Smooth muscle cell (in vitro differentiated cells): Measurements from ENCODE around the gene NPLOC4. TPM values are rescaled to one million over a fixed set of nuclear protein-coding genes. Genes with fewer than 3 reads are reported as not detected.

Experiments
- DNase-seq: peaks from one replicate; lab custom pipeline; 2025; ENCODE audit not compliant: unreplicated experiment; lab: John Stamatoyannopoulos, UW
- H2AFZ ChIP-seq: fragments of 200-600 bp; sonication (generic); 2 replicates; pipeline ENCODE4 v1.6.0; 2016; ENCODE audit warnings: antibody characterized with exemption, low read depth, mild to moderate bottlenecking
- H3F3A ChIP-seq: fragments of 200-600 bp; sonication (generic); 2 replicates; pipeline ENCODE4 v1.6.0; 2017; ENCODE audit warnings: antibody characterized with exemption, low read depth
- H3K27ac ChIP-seq: fragments of 200-600 bp; sonication (generic); 2 replicates; pipeline ENCODE4 v1.5.1; 2016; ENCODE audit warnings: low read depth, mild to moderate bottlenecking
- H3K27me3 ChIP-seq: fragments of 200-600 bp; sonication (generic); 2 replicates; pipeline ENCODE4 v1.6.1; 2016; ENCODE audit warnings: low read depth, mild to moderate bottlenecking
- H3K36me3 ChIP-seq: fragments of 200-600 bp; sonication (generic); 2 replicates; pipeline ENCODE4 v1.5.1; 2016; ENCODE audit warnings: low read depth
- H3K4me1 ChIP-seq: fragments of 200-600 bp; sonication (generic); 2 replicates; pipeline ENCODE4 v1.5.1; 2016; ENCODE audit warnings: low read depth
- H3K4me2 ChIP-seq: fragments of 200-600 bp; sonication (generic); 2 replicates; pipeline ENCODE4 v1.6.0; 2016; ENCODE audit warnings: mild to moderate bottlenecking
- H3K4me3 ChIP-seq: fragments of 200-600 bp; sonication (generic); 2 replicates; pipeline ENCODE4 v1.5.1; 2016; ENCODE audit warnings: mild to moderate bottlenecking
- H3K79me2 ChIP-seq: fragments of 200-600 bp; sonication (generic); 2 replicates; pipeline ENCODE4 v1.6.0; 2016; ENCODE audit warnings: low read depth, mild to moderate bottlenecking
- H3K9ac ChIP-seq: fragments of 200-600 bp; sonication (generic); 2 replicates; pipeline ENCODE4 v1.6.0; 2016; ENCODE audit warnings: low read depth
- H3K9me3 ChIP-seq: fragments of 200-600 bp; sonication (generic); replicated peaks from 2 replicates; pipeline ENCODE4 v1.5.1; 2016; ENCODE audit warnings: low read depth
- H4K20me1 ChIP-seq: fragments of 200-600 bp; sonication (generic); 2 replicates; pipeline ENCODE4 v1.6.0; 2016; ENCODE audit warnings: low read depth
- WGBS: methylation state at CpG from one replicate; pipeline ENCODE4 v1.1.7; 2016; ENCODE audit warnings: low lambda C conversion rate; 5-methylcytosine and 5-hydroxymethylcytosine counted together
- polyA plus RNA-seq: library from polyadenylated mRNA; unstranded; fragments of >200 nt; fragmentation: Nextera tagmentation; extraction: Ambion mirVana; gene quantifications from 2 replicates; pipeline ENCODE4 v1.2.1, GENCODE V29; 2016
- total RNA-seq: library from RNA; depleted of rRNA; stranded (reverse); fragments of >200 nt; gene quantifications from 2 replicates; pipeline ENCODE4 v1.2.3, GENCODE V29; 2014
- TF ChIP-seq, protein P1 (sequence below): fragments of 200-600 bp; sonication (generic); IDR thresholded peaks from 2 replicates; pipeline ENCODE4 v1.5.1; 2017; ENCODE audit warnings: borderline replicate concordance, mild to moderate bottlenecking, antibody characterized with exemption; ENCODE audit not compliant: insufficient read depth, poor library complexity, severe bottlenecking

The NPLOC4 gene
- total and polyA plus RNA-seq, 2 experiments from 2014 or later: 58.1 to 60.9 TPM

DNA sequence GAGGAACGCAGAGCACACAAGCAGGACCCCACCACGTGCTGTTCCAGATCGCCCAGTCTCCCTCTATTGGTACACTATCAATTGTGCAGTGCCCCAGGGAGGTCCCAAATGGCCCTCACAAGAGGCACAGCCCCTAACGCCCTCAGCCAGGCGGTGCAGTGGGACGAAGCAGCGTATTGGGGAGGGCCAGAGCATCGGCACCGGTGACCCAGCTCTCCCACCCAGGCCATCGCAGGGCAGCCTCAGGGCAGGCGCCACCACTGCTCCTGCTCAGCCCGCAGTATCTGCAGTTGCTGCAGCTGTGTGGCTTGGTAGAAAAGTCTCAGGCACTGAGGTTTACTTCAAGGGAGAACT is 78.8 kb downstream of the NPLOC4 start:
- Histone ChIP-seq H3K4me2 (no peak overlapping the region), H4K20me1 (peaks cover 16% of the 10 kb centered on the region), H3K79me2 (peaks cover 13% of the 10 kb centered on the region), H3K27ac (no peak overlapping the region), H3K36me3 (no peaks in the 10 kb centered on the region), H2AFZ (no peak overlapping the region), H3K9ac (no peak overlapping the region), H3K4me3 (no peak overlapping the region), H3K4me1 (no peaks in the 10 kb centered on the region), H3K27me3 (no peaks in the 10 kb centered on the region), H3K9me3 (no peaks in the 10 kb centered on the region), H3F3A (peaks cover 28% of the 10 kb centered on the region)
- WGBS: 96% methylated on average over 12 of the region's 12 CpGs
- DNase-seq: no peak
- TF ChIP-seq, protein P1, sequence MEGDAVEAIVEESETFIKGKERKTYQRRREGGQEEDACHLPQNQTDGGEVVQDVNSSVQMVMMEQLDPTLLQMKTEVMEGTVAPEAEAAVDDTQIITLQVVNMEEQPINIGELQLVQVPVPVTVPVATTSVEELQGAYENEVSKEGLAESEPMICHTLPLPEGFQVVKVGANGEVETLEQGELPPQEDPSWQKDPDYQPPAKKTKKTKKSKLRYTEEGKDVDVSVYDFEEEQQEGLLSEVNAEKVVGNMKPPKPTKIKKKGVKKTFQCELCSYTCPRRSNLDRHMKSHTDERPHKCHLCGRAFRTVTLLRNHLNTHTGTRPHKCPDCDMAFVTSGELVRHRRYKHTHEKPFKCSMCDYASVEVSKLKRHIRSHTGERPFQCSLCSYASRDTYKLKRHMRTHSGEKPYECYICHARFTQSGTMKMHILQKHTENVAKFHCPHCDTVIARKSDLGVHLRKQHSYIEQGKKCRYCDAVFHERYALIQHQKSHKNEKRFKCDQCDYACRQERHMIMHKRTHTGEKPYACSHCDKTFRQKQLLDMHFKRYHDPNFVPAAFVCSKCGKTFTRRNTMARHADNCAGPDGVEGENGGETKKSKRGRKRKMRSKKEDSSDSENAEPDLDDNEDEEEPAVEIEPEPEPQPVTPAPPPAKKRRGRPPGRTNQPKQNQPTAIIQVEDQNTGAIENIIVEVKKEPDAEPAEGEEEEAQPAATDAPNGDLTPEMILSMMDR: no peak

DNA sequence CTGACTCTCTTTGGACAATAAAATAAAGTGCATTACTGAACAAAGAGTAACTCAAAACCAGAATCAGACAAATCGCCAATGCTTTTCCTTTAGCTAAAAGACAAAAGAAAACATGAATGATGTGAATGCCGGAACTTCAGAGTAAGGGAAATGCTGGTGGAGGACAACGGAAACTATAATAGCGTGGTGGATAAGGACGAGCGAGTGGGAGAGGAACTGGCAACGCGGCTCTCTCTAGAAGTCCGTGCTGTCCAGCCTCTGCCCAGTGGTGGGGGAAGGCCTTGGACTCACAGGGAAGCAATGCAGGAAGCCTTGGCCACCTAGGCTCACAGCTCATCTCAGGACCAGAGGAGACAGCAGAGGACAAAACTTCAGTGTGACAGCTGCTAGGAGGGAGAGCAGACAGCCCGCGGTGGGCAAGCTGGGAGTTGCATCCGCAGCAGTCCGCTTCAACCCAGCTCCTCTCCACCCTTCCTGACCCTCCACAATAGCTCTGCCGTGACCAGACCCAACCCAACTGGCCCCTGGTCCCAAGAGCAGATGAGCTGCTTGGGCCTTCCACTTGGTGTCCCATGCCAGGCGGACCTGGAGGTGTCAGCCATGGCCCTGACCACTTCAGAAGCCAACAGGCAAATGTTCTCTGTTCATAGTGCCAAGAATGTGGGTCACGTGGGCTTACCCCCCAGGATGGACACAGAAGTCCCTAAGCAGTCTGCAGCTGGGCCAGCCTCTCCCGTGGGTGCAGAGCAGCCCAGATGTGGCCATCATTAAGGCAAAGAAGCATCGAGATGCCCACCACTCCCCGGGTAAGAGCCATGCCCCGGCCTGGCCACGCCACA is 79.4 kb downstream of the NPLOC4 start:
- no peak overlapping the region for H3K9ac ChIP-seq

DNA sequence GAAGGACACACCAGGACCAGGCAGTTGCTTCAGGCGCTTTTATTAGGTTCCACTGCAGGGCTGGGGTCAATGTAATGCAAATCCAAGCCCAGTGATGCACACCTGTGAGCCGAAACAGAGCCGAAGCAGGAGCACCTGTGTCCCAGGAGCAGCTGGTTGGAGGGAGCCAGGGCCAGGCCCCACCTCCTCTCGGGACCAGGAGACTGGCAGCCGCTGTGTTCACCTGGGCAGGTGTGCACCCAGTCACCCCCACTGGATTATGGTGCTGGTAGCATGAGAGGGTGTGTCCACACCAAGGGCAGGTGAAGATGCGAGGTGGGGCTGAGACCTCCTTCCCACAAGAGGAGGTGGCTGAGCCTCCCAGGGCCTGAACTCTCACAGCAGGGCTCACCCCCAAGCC is 80.0 kb downstream of the NPLOC4 start:
- H3K4me2 ChIP-seq: no peak overlapping the region
- H3K9me3 ChIP-seq: no peaks in the 10 kb centered on the region
- no peaks in the 10 kb centered on the region for H3K4me1 ChIP-seq
- peaks cover 26% of the 10 kb centered on the region for H3F3A ChIP-seq
- no peak for DNase-seq
- H3K79me2 ChIP-seq: peaks cover 7% of the 10 kb centered on the region
- H3K27me3 ChIP-seq: no peaks in the 10 kb centered on the region
- no peak overlapping the region for H2AFZ ChIP-seq
- TF ChIP-seq, protein P1: no peak
- H3K4me3 ChIP-seq: no peak overlapping the region
- no peak overlapping the region for H3K9ac ChIP-seq
- H3K36me3 ChIP-seq: no peaks in the 10 kb centered on the region
- H4K20me1 ChIP-seq: peaks cover 16% of the 10 kb centered on the region
- WGBS: 96% methylated on average over 6 of the region's 6 CpGs
- no peak overlapping the region for H3K27ac ChIP-seq

More for the DNA sequence above, 79.4 kb downstream of the NPLOC4 start:
- no peak overlapping the region for H3K27ac ChIP-seq
- H3K4me1 ChIP-seq: no peaks in the 10 kb centered on the region
- H3K79me2 ChIP-seq: peaks cover 12% of the 10 kb centered on the region
- H3K9me3 ChIP-seq: no peaks in the 10 kb centered on the region
- no peaks in the 10 kb centered on the region for H3K36me3 ChIP-seq
- peaks cover 16% of the 10 kb centered on the region for H4K20me1 ChIP-seq
- 94% methylated on average over 21 of the region's 21 CpGs for WGBS
- H3F3A ChIP-seq: peaks cover 28% of the 10 kb centered on the region
- H2AFZ ChIP-seq: no peak overlapping the region
- no peaks in the 10 kb centered on the region for H3K27me3 ChIP-seq
- no peak overlapping the region for H3K4me2 ChIP-seq
- DNase-seq: no peak
- H3K4me3 ChIP-seq: no peak overlapping the region
- TF ChIP-seq, protein P1: no peak
